ENCODE data around the gene PPP1R15B.

The PPP1R15B gene

DNA sequence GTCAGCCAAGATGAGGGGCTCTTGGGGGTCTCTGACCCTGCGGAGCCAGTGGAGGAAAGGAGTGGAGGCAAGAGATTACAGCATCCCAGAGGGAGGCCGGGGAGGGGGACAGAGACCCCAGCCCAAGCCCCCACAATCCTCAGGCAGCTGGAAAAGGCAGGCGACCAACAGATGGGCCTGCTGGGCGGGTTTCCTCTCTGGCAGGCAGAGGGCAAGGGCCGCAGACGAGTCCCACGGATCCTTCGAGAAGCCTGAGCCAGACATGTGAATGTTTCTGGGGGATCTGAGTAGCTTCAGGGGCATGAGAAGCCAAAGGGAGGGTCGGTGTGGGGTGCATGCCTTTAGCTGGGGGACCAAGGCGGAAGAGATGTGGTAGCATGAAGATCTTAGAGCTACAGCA lies 49.8 kb downstream of the PPP1R15B start:
- no peak for DNase-seq

DNA sequence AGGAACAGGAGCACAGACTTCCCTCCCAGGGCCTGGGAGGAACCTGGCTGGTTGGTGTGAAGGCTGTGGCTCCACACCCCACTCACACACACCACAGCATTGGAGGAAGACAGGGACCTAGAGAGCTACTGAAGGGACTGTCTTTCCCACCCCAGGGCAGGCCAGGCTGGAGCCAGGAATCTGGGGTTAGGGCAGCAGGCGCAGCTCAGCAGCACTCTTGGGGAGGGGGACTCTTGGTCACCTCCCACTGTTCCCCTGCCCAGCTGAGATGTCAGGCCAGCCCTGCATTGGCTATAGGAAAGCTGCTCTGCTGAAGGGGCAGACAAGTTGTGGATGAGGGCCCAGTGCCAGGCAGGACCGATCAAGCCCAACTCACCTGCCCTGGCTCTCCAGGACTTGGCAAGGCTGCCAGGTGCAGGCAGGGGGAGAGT lies 50.3 kb downstream of the PPP1R15B start:
- DNase-seq = no peak

DNA sequence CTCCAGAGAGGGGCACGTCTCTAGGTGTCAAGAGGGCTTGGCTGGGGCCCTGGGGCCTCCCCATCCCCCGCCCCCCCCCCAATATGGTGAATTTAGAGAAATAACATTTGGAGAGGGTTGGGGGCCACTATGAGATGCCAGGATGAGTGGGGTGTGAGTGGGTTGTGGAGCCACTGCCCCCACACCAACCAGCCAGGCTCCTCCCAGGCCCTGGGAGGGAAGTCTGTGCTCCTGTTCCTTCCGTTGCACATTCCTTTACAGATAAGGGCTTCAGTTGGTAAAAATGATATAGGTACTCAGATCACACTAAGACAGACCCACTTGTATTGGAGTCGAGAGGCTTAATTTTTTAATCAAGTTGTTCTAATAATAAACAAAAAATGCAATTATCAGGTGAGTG lies 51.3 kb downstream of the PPP1R15B start:
- no peak for DNase-seq

DNA sequence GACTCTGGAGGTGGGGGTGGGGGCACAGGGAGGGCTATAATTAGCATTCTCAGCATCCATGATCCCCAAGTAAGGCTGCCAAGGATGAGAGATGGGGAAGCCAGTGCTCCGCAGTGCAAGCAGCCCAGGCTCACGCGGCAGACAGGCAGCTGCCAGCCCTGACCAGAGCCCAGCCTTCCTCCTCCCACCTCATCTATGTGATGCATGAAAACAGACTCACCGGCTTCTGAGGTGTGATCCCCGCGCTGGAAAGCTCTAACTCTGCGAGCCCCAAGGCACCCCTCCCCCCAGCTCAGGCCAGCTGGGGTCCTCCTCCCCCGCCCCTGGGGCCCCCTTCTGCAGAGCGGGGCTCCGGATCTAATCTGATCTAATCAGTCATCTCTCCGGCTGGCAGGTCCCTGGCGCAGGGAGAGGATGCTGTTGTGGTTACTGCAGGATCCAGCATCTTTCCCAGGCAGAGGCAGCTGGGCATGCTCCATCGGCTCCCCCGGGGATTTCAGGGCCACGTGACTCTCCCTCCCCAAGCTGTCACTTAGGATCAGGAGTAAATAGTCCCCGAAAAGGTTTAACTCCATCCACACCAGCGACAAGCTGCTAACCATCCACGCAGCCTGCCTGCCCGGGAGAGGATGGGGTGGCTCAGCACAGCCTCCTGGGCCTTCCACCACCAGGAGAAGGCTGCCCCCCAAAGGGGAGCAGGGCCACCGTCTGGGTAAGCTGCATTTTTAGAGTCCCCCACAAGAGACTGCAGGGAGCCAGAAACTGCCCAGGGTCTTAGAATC lies 52.0 kb downstream of the PPP1R15B start, which contains the start of gene PLEKHA6:
TSS of gene PLEKHA6 (minus strand) at position 456 of the 782 bp plus-strand sequence. CDS start 86,202 bp downstream, outside the sequence.
- no peak for DNase-seq

DNA sequence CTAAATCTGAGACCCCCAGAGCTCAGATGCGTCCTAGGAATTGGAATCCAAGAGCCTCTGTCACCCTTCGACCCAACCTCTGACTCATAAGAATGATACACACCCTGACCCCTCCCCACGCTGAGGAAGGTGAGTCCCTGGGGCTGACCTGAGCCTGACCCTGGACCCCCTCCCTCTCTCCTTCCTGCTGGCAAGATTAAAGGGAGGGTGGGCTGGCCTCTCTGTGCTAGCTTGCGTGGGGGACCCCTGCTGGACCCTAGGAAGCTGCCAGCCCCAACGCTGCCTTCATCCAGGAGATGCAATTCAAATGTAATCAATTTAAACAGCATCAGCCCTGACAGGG lies 52.5 kb downstream of the PPP1R15B start:
- DNase-seq = no peak

DNA sequence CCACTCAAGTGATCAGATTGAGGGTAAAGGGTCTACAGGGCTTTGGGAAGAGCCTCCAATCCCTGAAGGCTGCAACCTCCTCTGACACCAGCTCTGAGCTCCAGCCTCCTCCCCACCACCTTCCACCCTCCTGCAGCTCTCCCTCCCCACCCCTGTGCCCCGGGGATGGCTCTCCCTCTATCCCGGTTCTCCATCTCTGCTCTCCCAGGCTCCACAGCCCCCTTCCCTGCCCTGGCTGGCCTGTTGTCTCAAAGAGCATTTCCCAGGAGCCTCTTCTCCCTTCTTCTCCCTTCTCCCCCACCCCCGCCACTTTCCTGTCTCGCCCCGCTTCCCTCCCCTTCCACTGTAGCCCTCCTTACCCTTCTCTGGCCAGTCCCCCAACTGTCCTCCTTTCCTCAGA lies 53.0 kb downstream of the PPP1R15B start:
- no peak for DNase-seq

DNA sequence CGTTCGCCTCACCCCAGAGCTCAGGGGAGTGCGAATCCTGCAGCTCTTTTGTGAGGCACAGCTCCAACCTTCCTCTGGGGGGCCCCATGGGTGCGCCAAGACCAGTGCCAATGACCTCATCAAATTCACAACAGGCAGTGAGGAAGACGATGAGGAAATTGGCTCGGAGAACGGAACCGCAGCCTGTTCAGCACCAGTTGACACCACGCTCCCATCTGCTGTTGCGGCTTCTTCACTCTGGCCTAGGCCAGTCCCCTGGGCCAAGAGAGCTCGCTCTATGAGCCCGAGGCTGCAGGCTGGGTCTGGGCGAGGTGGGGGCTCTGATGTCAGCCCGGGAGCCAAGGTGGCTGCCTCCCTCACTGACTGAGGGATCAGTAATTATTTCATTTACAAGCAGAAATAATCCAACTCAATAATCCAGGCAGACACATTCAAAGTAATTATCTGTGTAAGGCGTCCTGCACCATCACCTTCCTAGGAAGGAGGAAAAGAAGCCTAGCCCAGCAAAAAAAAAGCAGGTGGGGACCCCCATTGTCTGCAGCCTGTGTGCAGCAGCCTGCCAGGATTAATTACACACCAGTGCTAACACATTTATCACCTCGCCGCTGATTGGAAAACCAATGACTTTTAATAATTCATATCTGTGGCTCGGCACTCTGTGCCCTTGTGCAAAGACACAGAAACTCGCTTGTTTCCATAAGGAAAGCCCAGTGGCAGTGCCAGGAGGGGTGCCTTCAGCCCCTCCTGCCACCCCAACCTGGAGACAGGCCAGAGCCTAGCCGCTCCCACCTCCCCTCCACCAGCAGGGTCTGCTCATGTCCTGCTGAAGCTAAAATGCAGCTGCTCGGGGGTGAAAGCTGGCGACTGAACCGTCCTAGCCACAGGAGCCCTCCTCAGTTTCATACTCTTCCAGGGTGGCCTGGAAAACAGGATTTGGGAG lies 53.8 kb downstream of the PPP1R15B start:
- no peak for DNase-seq

DNA sequence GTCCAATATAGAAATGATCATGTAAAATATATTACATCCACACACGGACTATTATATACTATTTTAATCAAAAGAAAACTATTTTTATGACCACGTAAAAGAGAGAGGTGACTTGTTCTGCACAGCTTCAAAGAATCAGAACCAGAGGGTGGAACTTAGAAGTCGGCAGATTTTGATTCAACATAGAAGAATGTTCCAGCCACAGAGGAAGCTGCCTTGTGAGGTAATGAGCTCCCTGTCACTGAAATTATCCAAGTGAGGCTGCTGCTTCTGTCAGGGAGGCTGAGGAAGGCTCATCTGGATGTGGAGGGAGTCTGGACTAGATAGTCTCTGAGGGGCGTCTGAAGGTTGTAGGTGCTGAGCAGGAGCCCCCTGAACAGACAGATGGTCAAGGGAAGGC lies 54.6 kb downstream of the PPP1R15B start:
- DNase-seq = no peak

DNA sequence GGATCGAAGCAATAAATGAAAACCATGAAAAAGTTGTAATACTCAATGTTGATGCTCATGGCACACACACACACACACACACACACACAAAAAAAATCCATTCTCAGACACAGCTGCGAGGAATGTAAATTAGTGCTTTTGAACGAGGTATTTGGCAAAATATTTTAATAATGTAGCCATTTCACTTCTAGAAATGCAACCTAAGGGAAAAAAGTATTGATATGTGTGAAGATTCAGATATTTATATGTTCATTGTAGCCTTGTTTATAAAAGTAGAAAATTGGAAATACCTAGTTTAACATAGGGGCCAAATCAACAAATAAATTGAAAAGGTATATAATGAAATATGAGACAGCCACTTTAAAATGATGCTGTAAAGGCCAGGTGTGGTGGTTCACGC lies 55.7 kb downstream of the PPP1R15B start:
- DNase-seq = no peak

DNA sequence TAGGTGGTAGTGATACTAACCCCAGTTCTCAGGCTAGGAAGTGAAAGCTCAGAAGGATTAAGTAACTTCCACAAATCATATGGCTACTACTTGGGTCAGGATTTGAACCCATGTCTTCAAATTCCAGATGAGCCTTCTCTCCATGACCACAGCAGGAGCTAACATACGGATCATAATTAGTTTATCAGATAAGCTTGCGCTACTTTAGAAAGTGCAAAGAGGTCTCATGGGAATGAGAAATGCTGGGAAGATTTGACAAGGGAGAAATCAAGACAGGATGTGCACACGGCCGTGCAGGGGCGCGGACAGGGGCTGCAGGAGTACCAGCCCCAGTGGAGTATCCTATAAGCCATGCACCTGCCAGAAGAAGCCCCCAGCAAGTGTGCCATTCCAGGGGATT lies 57.0 kb downstream of the PPP1R15B start:
- no peak for DNase-seq

All from cortex of kidney (tissue), 1 donor.